ENCODE results near the gene SLC39A1. TPM values are rescaled to one million over a fixed set of nuclear protein-coding genes. Genes with fewer than 3 reads are reported as not detected.
A peak's percentile ranks its signal among the peaks of the same experiment; 100 is the strongest.

The SLC39A1 gene
- total RNA-seq, 1 donor from 2014 or later = 93.2 TPM

- TF ChIP-seq CTCF (IDR thresholded peaks at IDR 0.05) = no peak
- peaks cover 9% of the 10 kb centered on the region for H3K4me1 Mint-ChIP-seq (ENCODE audit: unreplicated experiment)
- no peak for DNase-seq (ENCODE audit: extremely low spot score, unreplicated experiment)
- H3K9me3 Mint-ChIP-seq (ENCODE audit: unreplicated experiment) = no peaks in the 10 kb centered on the region
- no peak overlapping the region for H3K4me3 Mint-ChIP-seq (ENCODE audit: unreplicated experiment)
- peaks cover 5% of the 10 kb centered on the region for H3K36me3 Mint-ChIP-seq (ENCODE audit: unreplicated experiment)
- H3K27me3 Mint-ChIP-seq (ENCODE audit: unreplicated experiment) = no peaks in the 10 kb centered on the region
- no peak overlapping the region for H3K27ac Mint-ChIP-seq (ENCODE audit: unreplicated experiment)
Measured at GRCh38 chr1:153929981-153930948, 33.1 kb downstream of the SLC39A1 start.

- peaks cover 5% of the 10 kb centered on the region for H3K36me3 Mint-ChIP-seq (ENCODE audit: unreplicated experiment)
- DNase-seq (ENCODE audit: extremely low spot score, unreplicated experiment) = no peak
- no peak for TF ChIP-seq CTCF (IDR thresholded peaks at IDR 0.05)
- no peaks in the 10 kb centered on the region for H3K27me3 Mint-ChIP-seq (ENCODE audit: unreplicated experiment)
- no peak overlapping the region for H3K4me3 Mint-ChIP-seq (ENCODE audit: unreplicated experiment)
- H3K9me3 Mint-ChIP-seq (ENCODE audit: unreplicated experiment) = no peaks in the 10 kb centered on the region
- peak overlapping the region; percentile 6 for H3K27ac Mint-ChIP-seq (ENCODE audit: unreplicated experiment)
- peaks cover 9% of the 10 kb centered on the region for H3K4me1 Mint-ChIP-seq (ENCODE audit: unreplicated experiment)
Measured at GRCh38 chr1:153929426-153929825, 33.9 kb downstream of the SLC39A1 start.

- H3K27me3 Mint-ChIP-seq (ENCODE audit: unreplicated experiment) = no peaks in the 10 kb centered on the region
- H3K4me3 Mint-ChIP-seq (ENCODE audit: unreplicated experiment) = no peak overlapping the region
- H3K9me3 Mint-ChIP-seq (ENCODE audit: unreplicated experiment) = no peaks in the 10 kb centered on the region
- H3K27ac Mint-ChIP-seq (ENCODE audit: unreplicated experiment) = peak overlapping the region; percentile 6
- H3K36me3 Mint-ChIP-seq (ENCODE audit: unreplicated experiment) = peaks cover 5% of the 10 kb centered on the region
- DNase-seq (ENCODE audit: extremely low spot score, unreplicated experiment) = no peak
- TF ChIP-seq CTCF (IDR thresholded peaks at IDR 0.05) = no peak
- peaks cover 9% of the 10 kb centered on the region for H3K4me1 Mint-ChIP-seq (ENCODE audit: unreplicated experiment)
Measured at GRCh38 chr1:153928791-153929341, 34.5 kb downstream of the SLC39A1 start.

- Mint-ChIP-seq H3K4me1 (ENCODE audit: unreplicated experiment) (peaks cover 14% of the 10 kb centered on the region), H3K9me3 (ENCODE audit: unreplicated experiment) (no peaks in the 10 kb centered on the region), H3K36me3 (ENCODE audit: unreplicated experiment) (peaks cover 5% of the 10 kb centered on the region), H3K27ac (ENCODE audit: unreplicated experiment) (no peak overlapping the region), H3K4me3 (ENCODE audit: unreplicated experiment) (no peak overlapping the region), H3K27me3 (ENCODE audit: unreplicated experiment) (no peaks in the 10 kb centered on the region)
- TF ChIP-seq CTCF (IDR thresholded peaks at IDR 0.05) = no peak
- DNase-seq (ENCODE audit: extremely low spot score, unreplicated experiment) = no peak
Measured at GRCh38 chr1:153928245-153928644, 35.1 kb downstream of the SLC39A1 start.

- no peak for TF ChIP-seq CTCF (IDR thresholded peaks at IDR 0.05)
- no peak for DNase-seq (ENCODE audit: extremely low spot score, unreplicated experiment)
- no peak overlapping the region for H3K4me3 Mint-ChIP-seq (ENCODE audit: unreplicated experiment)
- H3K36me3 Mint-ChIP-seq (ENCODE audit: unreplicated experiment) = peaks cover 5% of the 10 kb centered on the region
- peaks cover 17% of the 10 kb centered on the region for H3K4me1 Mint-ChIP-seq (ENCODE audit: unreplicated experiment)
- H3K9me3 Mint-ChIP-seq (ENCODE audit: unreplicated experiment) = no peaks in the 10 kb centered on the region
- no peak overlapping the region for H3K27ac Mint-ChIP-seq (ENCODE audit: unreplicated experiment)
- no peaks in the 10 kb centered on the region for H3K27me3 Mint-ChIP-seq (ENCODE audit: unreplicated experiment)
Measured at GRCh38 chr1:153926405-153926804, 36.9 kb downstream of the SLC39A1 start.
